Endothelial cell of umbilical vein (primary cell): ENCODE measurements around the gene RSPH1.

Experiments used
- EZH2 ChIP-seq: IDR thresholded peaks from 2 replicates; pipeline ENCODE4 v1.6.1; 2012; ENCODE audit warnings: borderline replicate concordance, low read depth, mild to moderate bottlenecking, moderate library complexity, low read length, inconsistent platforms; ENCODE audit not compliant: severe bottlenecking
- FOS ChIP-seq: IDR thresholded peaks from 2 replicates; pipeline ENCODE4 v1.6.1; 2011; ENCODE audit warnings: mild to moderate bottlenecking, low read length, moderate library complexity, borderline replicate concordance; ENCODE audit not compliant: insufficient read depth
- POLR2A ChIP-seq: IDR thresholded peaks from 2 replicates; pipeline ENCODE4 v1.6.1; 2012; ENCODE audit warnings: low read depth, mild to moderate bottlenecking, control low read depth, low read length
- POLR2AphosphoS5 ChIP-seq: IDR thresholded peaks from 2 replicates; pipeline ENCODE4 v1.6.1; 2012; ENCODE audit warnings: low read depth, mild to moderate bottlenecking, control low read depth, low read length, moderate library complexity; ENCODE audit not compliant: insufficient read depth
- TF ChIP-seq, protein P1 (sequence below), 2 donors: IDR thresholded peaks; 1 replicate in 1 of 2; 2 replicates in 1 of 2; pipeline ENCODE4 v1.5.1; 2011; ENCODE audit warnings: low read length in 2 of 2, mild to moderate bottlenecking in 2 of 2, moderate library complexity in 2 of 2, control low read depth in 1 of 2, inconsistent platforms in 1 of 2, low read depth in 1 of 2; ENCODE audit not compliant: insufficient read depth in 1 of 2; ENCODE audit errors: extremely low read depth in 1 of 2
- TF ChIP-seq, protein P2 (sequence below): IDR thresholded peaks from 2 replicates; pipeline ENCODE4 v1.6.1; 2011; ENCODE audit not compliant: insufficient read depth, insufficient read length

DNA sequence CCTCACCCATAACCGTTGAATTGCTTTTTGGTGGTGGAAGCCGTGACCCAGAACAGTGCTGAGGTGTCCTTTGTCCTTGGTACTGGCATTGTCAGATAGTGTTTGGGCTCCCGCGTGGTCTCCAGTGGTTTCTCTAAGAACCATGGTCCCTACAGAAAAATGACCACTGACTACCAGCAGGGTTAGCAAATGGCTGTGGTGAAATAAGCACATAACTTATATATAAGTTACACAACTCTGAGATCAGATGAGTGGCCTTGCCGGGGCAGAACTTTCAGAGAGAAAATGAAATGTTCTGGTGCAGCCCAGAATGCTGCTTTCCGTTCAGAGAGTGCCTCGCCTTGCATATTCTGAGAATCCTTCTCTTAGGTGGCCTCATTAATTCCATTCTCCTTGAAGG is 22.6 kb upstream of the RSPH1 start:
- TF ChIP-seq, protein P1, sequence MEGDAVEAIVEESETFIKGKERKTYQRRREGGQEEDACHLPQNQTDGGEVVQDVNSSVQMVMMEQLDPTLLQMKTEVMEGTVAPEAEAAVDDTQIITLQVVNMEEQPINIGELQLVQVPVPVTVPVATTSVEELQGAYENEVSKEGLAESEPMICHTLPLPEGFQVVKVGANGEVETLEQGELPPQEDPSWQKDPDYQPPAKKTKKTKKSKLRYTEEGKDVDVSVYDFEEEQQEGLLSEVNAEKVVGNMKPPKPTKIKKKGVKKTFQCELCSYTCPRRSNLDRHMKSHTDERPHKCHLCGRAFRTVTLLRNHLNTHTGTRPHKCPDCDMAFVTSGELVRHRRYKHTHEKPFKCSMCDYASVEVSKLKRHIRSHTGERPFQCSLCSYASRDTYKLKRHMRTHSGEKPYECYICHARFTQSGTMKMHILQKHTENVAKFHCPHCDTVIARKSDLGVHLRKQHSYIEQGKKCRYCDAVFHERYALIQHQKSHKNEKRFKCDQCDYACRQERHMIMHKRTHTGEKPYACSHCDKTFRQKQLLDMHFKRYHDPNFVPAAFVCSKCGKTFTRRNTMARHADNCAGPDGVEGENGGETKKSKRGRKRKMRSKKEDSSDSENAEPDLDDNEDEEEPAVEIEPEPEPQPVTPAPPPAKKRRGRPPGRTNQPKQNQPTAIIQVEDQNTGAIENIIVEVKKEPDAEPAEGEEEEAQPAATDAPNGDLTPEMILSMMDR (IDR thresholded peaks at IDR 0.05; ENCODE audit: extremely low read depth in 1 of 2, insufficient read depth in 1 of 2, low read depth in 1 of 2, low read length in 2 of 2), result no peak
- TF ChIP-seq EZH2, result no peak
- no peak for TF ChIP-seq POLR2A
- no peak for TF ChIP-seq FOS
- TF ChIP-seq, protein P2, sequence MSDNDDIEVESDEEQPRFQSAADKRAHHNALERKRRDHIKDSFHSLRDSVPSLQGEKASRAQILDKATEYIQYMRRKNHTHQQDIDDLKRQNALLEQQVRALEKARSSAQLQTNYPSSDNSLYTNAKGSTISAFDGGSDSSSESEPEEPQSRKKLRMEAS, result no peak
- no peak for TF ChIP-seq POLR2AphosphoS5
